ENCODE results near the gene CAVIN2. TPM values are rescaled to one million over a fixed set of nuclear protein-coding genes. Genes with fewer than 3 reads are reported as not detected.

Gene CAVIN2
- total and polyA plus RNA-seq, 2 donors (not counting 3 experiments of a cell fraction or from before 2014, with no cell fraction given), result 202 to 260 TPM

DNA sequence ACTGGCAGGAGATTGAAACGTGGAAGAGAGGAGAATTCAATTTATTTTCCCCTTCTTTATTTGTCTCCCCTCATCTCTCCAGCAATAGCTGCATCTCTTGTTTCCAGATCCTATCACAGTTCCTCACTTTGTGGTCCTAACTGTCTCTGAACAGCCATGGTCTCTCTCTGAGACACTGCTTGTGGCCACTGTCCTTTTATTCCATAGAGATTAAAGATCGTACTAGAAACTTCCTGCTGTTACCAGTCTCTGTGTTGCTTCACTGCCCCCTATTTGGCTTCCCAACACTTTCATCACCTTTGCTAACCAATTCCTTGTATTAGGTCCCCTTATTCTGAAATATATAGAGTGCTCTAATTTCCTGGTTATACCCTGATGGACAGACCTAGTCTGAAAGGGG, 48.9 kb upstream of the CAVIN2 start:
- intact Hi-C loops (cut with micrococcal nuclease) (no loop called here), dilution Hi-C loops (cut with MboI; ENCODE audit: extremely low pct_ligation_motif_present, low sequenced_read_pairs) (no loop called here)
- Histone ChIP-seq H3K4me2 (ENCODE audit: insufficient read depth, low read length) (no peak overlapping the region), H3K9me1 (replicated peaks; ENCODE audit: control insufficient read depth, extremely low read depth, insufficient read depth, low read length) (no peaks in the 10 kb centered on the region), H3K9me3 (replicated peaks; ENCODE audit: control insufficient read depth, insufficient read depth, low read length) (no peaks in the 10 kb centered on the region), H3K27me3 (ENCODE audit: control insufficient read depth in 2 of 2, insufficient read depth in 2 of 2, low read length in 2 of 2) (no peaks in the 10 kb centered on the region), H3K79me2 (ENCODE audit: control insufficient read depth, insufficient read depth, low read length) (no peaks in the 10 kb centered on the region), H3K4me3 (replicated peaks in 1 of 3; ENCODE audit: insufficient read depth in 1 of 3, low read depth in 1 of 3, low read length in 3 of 3) (no peak overlapping the region), H3K36me3 (ENCODE audit: control insufficient read depth in 2 of 2, extremely low read depth in 1 of 2, insufficient read depth in 2 of 2, low read length in 2 of 2) (no peaks in the 10 kb centered on the region), H2AFZ (ENCODE audit: low read depth, low read length) (peak overlapping the region; percentile 9), H3K27ac (ENCODE audit: insufficient read depth, low read depth, low read length) (no peak overlapping the region), H4K20me1 (replicated peaks; ENCODE audit: control insufficient read depth, extremely low read depth, insufficient read depth, low read length) (no peaks in the 10 kb centered on the region), H3K4me1 (ENCODE audit: control insufficient read depth, extremely low read depth, insufficient read depth, low read length) (peaks cover 32% of the 10 kb centered on the region), H3K9ac (replicated peaks; ENCODE audit: extremely low read depth, insufficient read depth, low read length) (no peak overlapping the region)
- CTCF ChIA-PET, result interaction anchor here (1.2 to 1.7 kb wide), 3 partner anchors 32 to 267 kb away, joined by 3 to 6 read pairs (median 6); no protein-coding TSS in a partner anchor
- BruUV-seq (replicated peaks), result no TSS peak
- DNase-seq (ENCODE audit: low read depth, low spot score) (no peak), FAIRE-seq (no peak)
- POLR2A ChIA-PET, result no interaction called here
- TF ChIP-seq EZH2 (IDR thresholded peaks at IDR 0.05; ENCODE audit: borderline replicate concordance, low read depth, low read length, severe bottlenecking) (no peak), GATA2 (IDR thresholded peaks at IDR 0.05; ENCODE audit: insufficient read depth, insufficient read length, low read depth, low read length) (no peak), JUN (IDR thresholded peaks at IDR 0.05; ENCODE audit: borderline replicate concordance, insufficient read depth, insufficient read length, low read depth) (no peak), FOS (IDR thresholded peaks at IDR 0.05; ENCODE audit: borderline replicate concordance, insufficient read depth, low read length) (no peak)

DNA sequence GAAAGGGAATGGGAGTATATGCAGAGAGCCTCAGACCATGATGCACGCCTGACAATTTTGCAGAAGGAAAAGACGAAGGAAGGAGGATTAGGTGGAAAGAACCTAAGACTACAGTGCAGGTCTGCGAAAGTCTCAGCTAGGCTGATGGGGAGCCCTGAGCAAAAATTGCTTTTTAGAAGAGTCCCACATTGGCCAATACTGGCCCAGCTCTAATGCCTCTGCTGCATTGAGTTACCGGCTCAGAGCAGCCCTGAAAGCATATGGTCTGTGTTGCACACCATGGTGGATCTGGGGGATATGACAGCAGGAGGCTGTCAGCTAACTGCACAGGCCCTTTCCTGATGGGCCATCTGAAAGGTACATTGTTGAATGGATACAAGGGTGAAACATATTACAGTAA, 48.3 kb upstream of the CAVIN2 start:
- POLR2A ChIA-PET, result no interaction called here
- BruUV-seq (replicated peaks), result no TSS peak
- H3K9me1 ChIP-seq (replicated peaks; ENCODE audit: control insufficient read depth, extremely low read depth, insufficient read depth, low read length), result no peaks in the 10 kb centered on the region
- no peak overlapping the region for H3K4me3 ChIP-seq (replicated peaks in 1 of 3; ENCODE audit: insufficient read depth in 1 of 3, low read depth in 1 of 3, low read length in 3 of 3)
- no peak overlapping the region for H2AFZ ChIP-seq (ENCODE audit: low read depth, low read length)
- CTCF ChIA-PET, result interaction anchor here (0.9 to 1.7 kb wide), 6 partner anchors 9 to 163 kb away, joined by 3 to 7 read pairs (median 6); no protein-coding TSS in a partner anchor
- TF ChIP-seq MAX (IDR thresholded peaks at IDR 0.05; ENCODE audit: insufficient read depth, insufficient read length), result no peak
- no peak for TF ChIP-seq FOS (IDR thresholded peaks at IDR 0.05; ENCODE audit: borderline replicate concordance, insufficient read depth, low read length)
- TF ChIP-seq CTCF (IDR thresholded peaks at IDR 0.05; ENCODE audit: extremely low read depth in 1 of 2, insufficient read depth in 1 of 2, low read depth in 1 of 2, low read length in 2 of 2), result no peak
- peaks cover 31% of the 10 kb centered on the region for H3K4me1 ChIP-seq (ENCODE audit: control insufficient read depth, extremely low read depth, insufficient read depth, low read length)
- no peak overlapping the region for H3K9ac ChIP-seq (replicated peaks; ENCODE audit: extremely low read depth, insufficient read depth, low read length)
- intact Hi-C loops (cut with micrococcal nuclease), result no loop called here
- peak overlapping the region; percentile 3 for H3K4me2 ChIP-seq (ENCODE audit: insufficient read depth, low read length)
- H4K20me1 ChIP-seq (replicated peaks; ENCODE audit: control insufficient read depth, extremely low read depth, insufficient read depth, low read length), result no peaks in the 10 kb centered on the region
- H3K9me3 ChIP-seq (replicated peaks; ENCODE audit: control insufficient read depth, insufficient read depth, low read length), result no peaks in the 10 kb centered on the region
- no peaks in the 10 kb centered on the region for H3K27me3 ChIP-seq (ENCODE audit: control insufficient read depth in 2 of 2, insufficient read depth in 2 of 2, low read length in 2 of 2)
- no peaks in the 10 kb centered on the region for H3K79me2 ChIP-seq (ENCODE audit: control insufficient read depth, insufficient read depth, low read length)
- peak overlapping the region; percentile 26 for H3K27ac ChIP-seq (ENCODE audit: insufficient read depth, low read depth, low read length)
- no peaks in the 10 kb centered on the region for H3K36me3 ChIP-seq (ENCODE audit: control insufficient read depth in 2 of 2, extremely low read depth in 1 of 2, insufficient read depth in 2 of 2, low read length in 2 of 2)
- DNase-seq (ENCODE audit: low read depth, low spot score) (no peak), FAIRE-seq (no peak)
- dilution Hi-C loops (cut with MboI; ENCODE audit: extremely low pct_ligation_motif_present, low sequenced_read_pairs), result no loop called here
